ENCODE measurements around the gene FBP1. TPM values are rescaled to one million over a fixed set of nuclear protein-coding genes. Genes with fewer than 3 reads are reported as not detected.

The FBP1 gene
- total RNA-seq, 2 donors from 2014 or later: 28.5 to 39.9 TPM

GRCh38 chr9:94619026-94619425 lies 20.3 kb downstream of the FBP1 start:
- peaks cover 9% of the 10 kb centered on the region for H3K4me1 ChIP-seq
- ATAC-seq (no peak), DNase-seq (no peak)
- H3K27ac ChIP-seq: no peak overlapping the region
- no peaks in the 10 kb centered on the region for H3K9me3 ChIP-seq
- H3K4me3 ChIP-seq: no peak overlapping the region
- H3K36me3 ChIP-seq (replicated peaks in 1 of 2; ENCODE audit: insufficient read depth in 1 of 2, low read depth in 2 of 2): no peaks in the 10 kb centered on the region
- peaks cover 0 to 4% of the 10 kb centered on the region in 2 donors for H3K27me3 ChIP-seq
- WGBS, 2 donors: 11 to 16% methylated on average over 4 of the region's 4 CpGs
- intact Hi-C loops (cut with DNase I): no loop called here
- TF ChIP-seq CTCF (IDR thresholded peaks at IDR 0.05) (no peak), POLR2A (IDR thresholded peaks at IDR 0.05) (no peak)

GRCh38 chr9:94613003-94613402 lies 26.3 kb downstream of the FBP1 start:
- 85 to 86% methylated on average over 3 of the region's 3 CpGs for WGBS, 2 donors
- H3K27ac ChIP-seq: peak overlapping the region in 2 of 4 donors; percentile 71 to 83

GRCh38 chr9:94612071-94612470 lies 27.2 kb downstream of the FBP1 start:
- intact Hi-C loops (cut with DNase I): no loop called here
- Histone ChIP-seq H3K27ac (peak overlapping the region; percentile 42 to 83 (median 68)), H3K9me3 (no peaks in the 10 kb centered on the region), H3K36me3 (replicated peaks in 1 of 2; ENCODE audit: insufficient read depth in 1 of 2, low read depth in 2 of 2) (no peaks in the 10 kb centered on the region), H3K4me1 (peaks cover 56% of the 10 kb centered on the region), H3K4me3 (no peak overlapping the region), H3K27me3 (no peaks in the 10 kb centered on the region)
- DNase-seq: peak; percentile 27 to 67 (median 48)
- TF ChIP-seq POLR2A (IDR thresholded peaks at IDR 0.05) (no peak), CTCF (IDR thresholded peaks at IDR 0.05) (no peak)
- WGBS, 2 donors: 17 to 21% methylated on average over 7 of the region's 7 CpGs
- ATAC-seq: peak; percentile 36

More at GRCh38 chr9:94613003-94613402, 26.3 kb downstream of the FBP1 start:
- H3K4me3 ChIP-seq: no peak overlapping the region
- H3K9me3 ChIP-seq: no peaks in the 10 kb centered on the region
- TF ChIP-seq POLR2A (IDR thresholded peaks at IDR 0.05): no peak
- peak in 1 of 7 experiments; percentile 8 for TF ChIP-seq CTCF (IDR thresholded peaks at IDR 0.05)
- peaks cover 0 to 4% of the 10 kb centered on the region in 2 donors for H3K27me3 ChIP-seq
- peaks cover 49% of the 10 kb centered on the region for H3K4me1 ChIP-seq
- intact Hi-C loops (cut with DNase I): no loop called here
- no peak for DNase-seq
- H3K36me3 ChIP-seq (replicated peaks in 1 of 2; ENCODE audit: insufficient read depth in 1 of 2, low read depth in 2 of 2): no peaks in the 10 kb centered on the region
- ATAC-seq: no peak

- intact Hi-C loops (cut with DNase I): no loop called here
- peaks cover 56% of the 10 kb centered on the region for H3K4me1 ChIP-seq
- H3K4me3 ChIP-seq: no peak overlapping the region
- TF ChIP-seq POLR2A (IDR thresholded peaks at IDR 0.05) (no peak), CTCF (IDR thresholded peaks at IDR 0.05) (no peak)
- ATAC-seq (no peak), DNase-seq (peak in 2 of 4 donors; percentile 27)
- no peaks in the 10 kb centered on the region for H3K9me3 ChIP-seq
- peak overlapping the region; percentile 42 to 83 (median 68) for H3K27ac ChIP-seq
- 42 to 45% methylated on average over 3 of the region's 3 CpGs for WGBS, 2 donors
- no peaks in the 10 kb centered on the region for H3K36me3 ChIP-seq (replicated peaks in 1 of 2; ENCODE audit: insufficient read depth in 1 of 2, low read depth in 2 of 2)
- H3K27me3 ChIP-seq: no peaks in the 10 kb centered on the region
Observed at GRCh38 chr9:94611638-94612068, 27.7 kb downstream of the FBP1 start.

DNA sequence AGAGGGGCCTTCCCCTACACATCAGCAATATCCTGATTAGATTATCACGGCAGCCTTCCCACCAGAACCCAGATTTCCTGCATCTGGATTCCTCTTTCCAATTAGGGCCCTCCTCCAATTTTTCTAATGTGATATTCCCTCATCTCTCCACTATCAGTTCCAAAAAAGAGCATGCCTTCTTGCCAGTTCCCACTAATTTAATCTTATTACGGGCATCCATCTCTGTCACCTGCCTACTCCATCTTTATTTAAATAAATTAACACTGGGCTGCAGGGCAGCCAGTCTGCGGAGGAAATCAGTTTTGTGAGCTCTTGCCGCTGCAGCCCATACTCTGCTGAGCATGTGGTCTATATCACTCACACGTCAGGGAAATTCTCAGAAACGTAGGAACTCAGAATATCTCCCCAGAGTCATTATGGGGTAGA lies 29.1 kb downstream of the FBP1 start:
- Histone ChIP-seq H3K4me3 (no peak overlapping the region), H3K27me3 (no peaks in the 10 kb centered on the region), H3K4me1 (peaks cover 56% of the 10 kb centered on the region), H3K36me3 (replicated peaks in 1 of 2; ENCODE audit: insufficient read depth in 1 of 2, low read depth in 2 of 2) (no peaks in the 10 kb centered on the region), H3K27ac (peak overlapping the region in 3 of 4 donors; percentile 1 to 85 (median 81)), H3K9me3 (no peaks in the 10 kb centered on the region)
- no peak for DNase-seq
- no peak for ATAC-seq
- WGBS, 2 donors: 60 to 76% methylated on average over 6 of the region's 6 CpGs
- TF ChIP-seq POLR2A (IDR thresholded peaks at IDR 0.05) (no peak), CTCF (IDR thresholded peaks at IDR 0.05) (no peak)
- intact Hi-C loops (cut with DNase I): no loop called here

Measured in body of pancreas (tissue), 4 donors.